Measurements from ENCODE around the gene SECISBP2. TPM values are rescaled to one million over a fixed set of nuclear protein-coding genes. Genes with fewer than 3 reads are reported as not detected.

SECISBP2 gene
- total RNA-seq, 1 experiment from 2014 or later, result 41.4 TPM

DNA sequence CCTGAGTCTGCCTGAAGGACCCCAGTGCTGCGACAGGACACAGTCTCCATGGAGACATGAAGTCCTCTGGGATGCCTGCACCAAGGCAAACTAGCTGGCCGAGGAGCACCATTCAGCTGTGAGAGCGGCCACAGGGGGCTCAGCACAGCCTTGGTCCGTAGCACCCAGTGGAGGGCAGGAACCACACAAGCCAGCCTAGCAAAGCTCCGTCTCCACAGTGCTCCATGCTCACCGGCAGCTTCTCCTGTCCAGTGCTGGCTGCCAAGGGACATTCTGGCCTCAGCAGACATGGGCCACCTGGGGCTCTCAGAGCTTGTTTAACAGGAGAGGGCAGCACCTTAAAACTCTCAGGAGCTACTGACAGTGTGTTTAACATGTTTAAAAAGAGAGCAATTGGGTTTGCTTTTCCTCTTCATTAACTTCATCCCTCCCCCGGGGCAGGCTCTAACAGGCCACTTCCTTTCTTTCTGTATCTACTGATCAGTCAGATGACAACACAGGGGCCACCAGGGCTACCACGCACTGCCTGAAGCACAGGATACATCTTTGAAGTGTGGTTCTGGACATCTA is 57.0 kb downstream of the SECISBP2 start:
- intact Hi-C loops (cut with micrococcal nuclease; ENCODE audit: unreplicated experiment), result loop anchor here (5.0 kb wide), 1 partner anchor 172 kb away; no protein-coding TSS in a partner anchor
- Histone ChIP-seq H3K27ac (no peak overlapping the region), H4K20me1 (ENCODE audit: insufficient read depth) (no peaks in the 10 kb centered on the region), H3K79me2 (ENCODE audit: low read depth) (no peaks in the 10 kb centered on the region), H3F3A (ENCODE audit: insufficient read depth, low read depth) (0 out of 2 replicates have a peak, but pooled peaks cover 4% of the 10 kb centered on the region), H3K4me2 (no peak overlapping the region), H2AFZ (no peak overlapping the region), H3K4me1 (replicated peaks; ENCODE audit: insufficient read depth) (no peaks in the 10 kb centered on the region), H3K4me3 (no peak overlapping the region), H3K27me3 (ENCODE audit: insufficient read depth, low read depth) (no peaks in the 10 kb centered on the region), H3K9me3 (ENCODE audit: insufficient read depth, low read depth) (no peaks in the 10 kb centered on the region), H3K36me3 (ENCODE audit: low read depth) (no peaks in the 10 kb centered on the region), H3K9me2 (ENCODE audit: insufficient read depth) (no peaks in the 10 kb centered on the region)
- no TSS peak for BruUV-seq (replicated peaks)
- ChIA-PET CTCF (interaction anchor here (0.6 to 1.7 kb wide), 3 partner anchors 173 to 623 kb away, joined by 3 to 4 read pairs (median 3); no protein-coding TSS in a partner anchor), POLR2A (ENCODE audit: unreplicated experiment) (no interaction called here)
- TF ChIP-seq EZH2 (IDR thresholded peaks at IDR 0.05; ENCODE audit: low read depth), result no peak
- TF ChIP-seq, protein P1, sequence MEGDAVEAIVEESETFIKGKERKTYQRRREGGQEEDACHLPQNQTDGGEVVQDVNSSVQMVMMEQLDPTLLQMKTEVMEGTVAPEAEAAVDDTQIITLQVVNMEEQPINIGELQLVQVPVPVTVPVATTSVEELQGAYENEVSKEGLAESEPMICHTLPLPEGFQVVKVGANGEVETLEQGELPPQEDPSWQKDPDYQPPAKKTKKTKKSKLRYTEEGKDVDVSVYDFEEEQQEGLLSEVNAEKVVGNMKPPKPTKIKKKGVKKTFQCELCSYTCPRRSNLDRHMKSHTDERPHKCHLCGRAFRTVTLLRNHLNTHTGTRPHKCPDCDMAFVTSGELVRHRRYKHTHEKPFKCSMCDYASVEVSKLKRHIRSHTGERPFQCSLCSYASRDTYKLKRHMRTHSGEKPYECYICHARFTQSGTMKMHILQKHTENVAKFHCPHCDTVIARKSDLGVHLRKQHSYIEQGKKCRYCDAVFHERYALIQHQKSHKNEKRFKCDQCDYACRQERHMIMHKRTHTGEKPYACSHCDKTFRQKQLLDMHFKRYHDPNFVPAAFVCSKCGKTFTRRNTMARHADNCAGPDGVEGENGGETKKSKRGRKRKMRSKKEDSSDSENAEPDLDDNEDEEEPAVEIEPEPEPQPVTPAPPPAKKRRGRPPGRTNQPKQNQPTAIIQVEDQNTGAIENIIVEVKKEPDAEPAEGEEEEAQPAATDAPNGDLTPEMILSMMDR (conservative IDR thresholded peaks at IDR 0.05), result no peak
- no peak for DNase-seq

DNA sequence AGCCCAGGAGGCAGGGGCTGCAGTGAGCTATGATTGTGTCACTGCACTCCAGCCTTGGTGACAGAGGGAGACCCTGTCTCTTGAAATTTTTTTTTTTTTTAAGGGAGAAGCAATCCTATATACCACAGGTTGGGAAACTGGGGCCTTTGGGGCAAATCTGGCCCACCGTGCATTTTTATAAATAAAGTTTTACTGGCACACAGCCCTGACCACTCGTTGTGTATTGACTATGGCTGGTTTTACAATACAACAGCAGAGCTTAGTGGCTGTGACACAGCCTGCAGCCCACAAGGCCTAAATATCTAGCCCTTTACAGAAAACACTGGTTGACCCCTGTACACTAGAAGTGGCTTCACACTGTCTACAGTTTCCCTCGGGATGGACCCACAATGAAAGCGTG is 58.0 kb downstream of the SECISBP2 start:
- Histone ChIP-seq H4K20me1 (ENCODE audit: insufficient read depth) (no peaks in the 10 kb centered on the region), H3K27ac (no peak overlapping the region), H3K27me3 (ENCODE audit: insufficient read depth, low read depth) (no peaks in the 10 kb centered on the region), H3K9me3 (ENCODE audit: insufficient read depth, low read depth) (no peaks in the 10 kb centered on the region), H3F3A (ENCODE audit: insufficient read depth, low read depth) (no peaks in the 10 kb centered on the region), H3K4me2 (no peak overlapping the region), H3K36me3 (ENCODE audit: low read depth) (no peaks in the 10 kb centered on the region), H3K9me2 (ENCODE audit: insufficient read depth) (no peaks in the 10 kb centered on the region), H3K4me3 (no peak overlapping the region), H3K4me1 (replicated peaks; ENCODE audit: insufficient read depth) (no peaks in the 10 kb centered on the region), H3K79me2 (ENCODE audit: low read depth) (no peaks in the 10 kb centered on the region), H2AFZ (no peak overlapping the region)
- TF ChIP-seq, protein P1 (conservative IDR thresholded peaks at IDR 0.05), result no peak
- no peak for TF ChIP-seq EZH2 (IDR thresholded peaks at IDR 0.05; ENCODE audit: low read depth)
- DNase-seq, result no peak
- intact Hi-C loops (cut with micrococcal nuclease; ENCODE audit: unreplicated experiment), result loop anchor here (5.0 kb wide), 1 partner anchor 171 kb away; no protein-coding TSS in a partner anchor
- CTCF ChIA-PET, result interaction anchor here (1.7 kb wide), 1 partner anchor 173 kb away, joined by 4 read pairs; no protein-coding TSS in a partner anchor
- no TSS peak for BruUV-seq (replicated peaks)
- POLR2A ChIA-PET (ENCODE audit: unreplicated experiment), result no interaction called here

- intact Hi-C loops (cut with micrococcal nuclease; ENCODE audit: unreplicated experiment), result loop anchor here (5.0 kb wide), 1 partner anchor 170 kb away; no protein-coding TSS in a partner anchor
- H3K9me3 ChIP-seq (ENCODE audit: insufficient read depth, low read depth), result no peaks in the 10 kb centered on the region
- H3K4me1 ChIP-seq (replicated peaks; ENCODE audit: insufficient read depth), result no peaks in the 10 kb centered on the region
- no peaks in the 10 kb centered on the region for H3K79me2 ChIP-seq (ENCODE audit: low read depth)
- H3F3A ChIP-seq (ENCODE audit: insufficient read depth, low read depth), result no peaks in the 10 kb centered on the region
- H3K27me3 ChIP-seq (ENCODE audit: insufficient read depth, low read depth), result no peaks in the 10 kb centered on the region
- CTCF ChIA-PET, result no interaction called here
- H4K20me1 ChIP-seq (ENCODE audit: insufficient read depth), result no peaks in the 10 kb centered on the region
- no peaks in the 10 kb centered on the region for H3K9me2 ChIP-seq (ENCODE audit: insufficient read depth)
- no peak for TF ChIP-seq EZH2 (IDR thresholded peaks at IDR 0.05; ENCODE audit: low read depth)
- TF ChIP-seq, protein P1 (conservative IDR thresholded peaks at IDR 0.05), result no peak
- POLR2A ChIA-PET (ENCODE audit: unreplicated experiment), result no interaction called here
- no peak for DNase-seq
- BruUV-seq (replicated peaks), result no TSS peak
- H2AFZ ChIP-seq, result no peak overlapping the region
- no peaks in the 10 kb centered on the region for H3K36me3 ChIP-seq (ENCODE audit: low read depth)
- H3K4me3 ChIP-seq, result no peak overlapping the region
- no peak overlapping the region for H3K4me2 ChIP-seq
- no peak overlapping the region for H3K27ac ChIP-seq
Observed at GRCh38 chr9:89376741-89377351, 58.5 kb downstream of the SECISBP2 start.
